Measurements from ENCODE around the gene DOK7.

Gene DOK7

GRCh38 chr4:3467601-3468031, 4.5 kb downstream of the DOK7 start:
- Histone ChIP-seq H3K9me3 (replicated peaks in 1 of 2; ENCODE audit: control insufficient read depth in 2 of 2, insufficient read depth in 1 of 2, low read depth in 1 of 2, low read length in 2 of 2) (peaks cover 6 to 9% of the 10 kb centered on the region in 2 donors), H3K4ac (ENCODE audit: low read length) (no peak overlapping the region), H4K91ac (ENCODE audit: low read depth, low read length, poor library complexity) (no peak overlapping the region), H4K8ac (ENCODE audit: low read depth, low read length) (no peak overlapping the region), H2AFZ (ENCODE audit: low read length) (no peak overlapping the region), H3K18ac (ENCODE audit: low read length) (peak overlapping the region; percentile 7), H2BK12ac (ENCODE audit: low read length) (no peak overlapping the region), H2BK120ac (ENCODE audit: low read depth, low read length) (no peak overlapping the region), H2BK5ac (ENCODE audit: low read length) (no peak overlapping the region), H3K27me3 (ENCODE audit: control insufficient read depth in 3 of 3, insufficient read depth in 3 of 3, low read depth in 1 of 3, low read length in 3 of 3) (peaks cover 0 to 27% (median 19%) of the 10 kb centered on the region in 3 experiments), H2AK5ac (ENCODE audit: low read depth, low read length) (peak overlapping the region; percentile 30), H3K4me3 (ENCODE audit: low read length in 2 of 2) (no peak overlapping the region), H3K23ac (ENCODE audit: low read depth, low read length, poor library complexity) (no peak overlapping the region), H3K14ac (ENCODE audit: low read length) (no peak overlapping the region), H2BK15ac (ENCODE audit: low read length) (no peak overlapping the region), H3K4me1 (ENCODE audit: control insufficient read depth in 2 of 2, insufficient read depth in 1 of 2, low read depth in 1 of 2, low read length in 2 of 2) (peaks cover 12 to 52% of the 10 kb centered on the region in 2 donors), H3K79me1 (ENCODE audit: low read depth, low read length) (peaks cover 6% of the 10 kb centered on the region), H3K4me2 (ENCODE audit: insufficient read depth, low read length, poor library complexity, severe bottlenecking) (no peak overlapping the region), H3K27ac (replicated peaks; ENCODE audit: low read length) (no peak overlapping the region), H3K9ac (ENCODE audit: low read depth, low read length, poor library complexity) (no peak overlapping the region), H3K36me3 (replicated peaks in 1 of 2; ENCODE audit: control insufficient read depth in 2 of 2, insufficient read depth in 2 of 2, low read length in 2 of 2) (peaks cover 0 to 3% of the 10 kb centered on the region in 2 donors)
- no peak for DNase-seq (ENCODE audit: low spot score)
- no CpG with 5 or more reads among the region's 15 CpGs for WGBS, 2 donors (ENCODE audit: extremely low coverage in 2 of 2, insufficient read length in 2 of 2, insufficient replicate concordance in 1 of 2)

GRCh38 chr4:3468154-3468553, 5.0 kb downstream of the DOK7 start:
- peak overlapping the region; percentile 87 for H3K9ac ChIP-seq (ENCODE audit: low read depth, low read length, poor library complexity)
- peaks cover 10 to 54% of the 10 kb centered on the region in 2 donors for H3K4me1 ChIP-seq (ENCODE audit: control insufficient read depth in 2 of 2, insufficient read depth in 1 of 2, low read depth in 1 of 2, low read length in 2 of 2)
- peaks cover 6 to 9% of the 10 kb centered on the region in 2 donors for H3K9me3 ChIP-seq (replicated peaks in 1 of 2; ENCODE audit: control insufficient read depth in 2 of 2, insufficient read depth in 1 of 2, low read depth in 1 of 2, low read length in 2 of 2)
- no peak overlapping the region for H3K4ac ChIP-seq (ENCODE audit: low read length)
- H3K79me1 ChIP-seq (ENCODE audit: low read depth, low read length): peaks cover 6% of the 10 kb centered on the region
- H4K91ac ChIP-seq (ENCODE audit: low read depth, low read length, poor library complexity): peak overlapping the region; percentile 19
- H3K23ac ChIP-seq (ENCODE audit: low read depth, low read length, poor library complexity): peak overlapping the region; percentile 98
- H2BK12ac ChIP-seq (ENCODE audit: low read length): no peak overlapping the region
- DNase-seq (ENCODE audit: low spot score): no peak
- peaks cover 0 to 3% of the 10 kb centered on the region in 2 donors for H3K36me3 ChIP-seq (replicated peaks in 1 of 2; ENCODE audit: control insufficient read depth in 2 of 2, insufficient read depth in 2 of 2, low read length in 2 of 2)
- H2BK15ac ChIP-seq (ENCODE audit: low read length): no peak overlapping the region
- no peak overlapping the region for H2AFZ ChIP-seq (ENCODE audit: low read length)
- no peak overlapping the region for H3K18ac ChIP-seq (ENCODE audit: low read length)
- H3K14ac ChIP-seq (ENCODE audit: low read length): peak overlapping the region; percentile 98
- H2BK120ac ChIP-seq (ENCODE audit: low read depth, low read length): no peak overlapping the region
- H3K27ac ChIP-seq (replicated peaks; ENCODE audit: low read length): no peak overlapping the region
- no CpG with 5 or more reads among the region's 10 CpGs for WGBS, 2 donors (ENCODE audit: extremely low coverage in 2 of 2, insufficient read length in 2 of 2, insufficient replicate concordance in 1 of 2)
- peak overlapping the region; percentile 12 for H2AK5ac ChIP-seq (ENCODE audit: low read depth, low read length)
- peak overlapping the region; percentile 99 for H4K8ac ChIP-seq (ENCODE audit: low read depth, low read length)
- H3K27me3 ChIP-seq (ENCODE audit: control insufficient read depth in 3 of 3, insufficient read depth in 3 of 3, low read depth in 1 of 3, low read length in 3 of 3): peaks cover 0 to 24% (median 18%) of the 10 kb centered on the region in 3 experiments
- peak overlapping the region in 1 of 2 donors; percentile 23 for H3K4me3 ChIP-seq (ENCODE audit: low read length in 2 of 2)
- no peak overlapping the region for H2BK5ac ChIP-seq (ENCODE audit: low read length)
- no peak overlapping the region for H3K4me2 ChIP-seq (ENCODE audit: insufficient read depth, low read length, poor library complexity, severe bottlenecking)

- no peak for DNase-seq (ENCODE audit: low spot score)
- no CpG with 5 or more reads among the region's 11 CpGs for WGBS, 2 donors (ENCODE audit: extremely low coverage in 2 of 2, insufficient read length in 2 of 2, insufficient replicate concordance in 1 of 2)
- H3K27me3 ChIP-seq (ENCODE audit: control insufficient read depth in 3 of 3, insufficient read depth in 3 of 3, low read depth in 1 of 3, low read length in 3 of 3): peaks cover 0 to 21% (median 14%) of the 10 kb centered on the region in 3 experiments
Measured at GRCh38 chr4:3468804-3469203, 5.7 kb downstream of the DOK7 start.

GRCh38 chr4:3469386-3470243, 6.5 kb downstream of the DOK7 start:
- Histone ChIP-seq H2BK15ac (ENCODE audit: low read length) (no peak overlapping the region), H4K8ac (ENCODE audit: low read depth, low read length) (no peak overlapping the region), H2BK5ac (ENCODE audit: low read length) (peak overlapping the region; percentile 48), H3K4me3 (ENCODE audit: low read length in 2 of 2) (no peak overlapping the region), H3K27me3 (ENCODE audit: control insufficient read depth in 3 of 3, insufficient read depth in 3 of 3, low read depth in 1 of 3, low read length in 3 of 3) (peaks cover 0 to 13% (median 8%) of the 10 kb centered on the region in 3 experiments), H2BK120ac (ENCODE audit: low read depth, low read length) (no peak overlapping the region), H3K27ac (replicated peaks; ENCODE audit: low read length) (no peak overlapping the region), H3K9me3 (replicated peaks in 1 of 2; ENCODE audit: control insufficient read depth in 2 of 2, insufficient read depth in 1 of 2, low read depth in 1 of 2, low read length in 2 of 2) (peaks cover 6 to 9% of the 10 kb centered on the region in 2 donors), H3K36me3 (replicated peaks in 1 of 2; ENCODE audit: control insufficient read depth in 2 of 2, insufficient read depth in 2 of 2, low read length in 2 of 2) (peaks cover 0 to 3% of the 10 kb centered on the region in 2 donors), H3K9ac (ENCODE audit: low read depth, low read length, poor library complexity) (peak overlapping the region; percentile 87), H4K91ac (ENCODE audit: low read depth, low read length, poor library complexity) (no peak overlapping the region), H2AFZ (ENCODE audit: low read length) (peak overlapping the region; percentile 74), H3K79me1 (ENCODE audit: low read depth, low read length) (peaks cover 8% of the 10 kb centered on the region), H2BK12ac (ENCODE audit: low read length) (peak overlapping the region; percentile 65), H3K23ac (ENCODE audit: low read depth, low read length, poor library complexity) (no peak overlapping the region), H3K18ac (ENCODE audit: low read length) (peak overlapping the region; percentile 87), H3K4me2 (ENCODE audit: insufficient read depth, low read length, poor library complexity, severe bottlenecking) (no peak overlapping the region), H3K14ac (ENCODE audit: low read length) (no peak overlapping the region), H3K4me1 (ENCODE audit: control insufficient read depth in 2 of 2, insufficient read depth in 1 of 2, low read depth in 1 of 2, low read length in 2 of 2) (peaks cover 10 to 46% of the 10 kb centered on the region in 2 donors), H3K4ac (ENCODE audit: low read length) (no peak overlapping the region), H2AK5ac (ENCODE audit: low read depth, low read length) (peak overlapping the region; percentile 54)
- WGBS, 2 donors (ENCODE audit: extremely low coverage in 2 of 2, insufficient read length in 2 of 2, insufficient replicate concordance in 1 of 2): no CpG with 5 or more reads among the region's 31 CpGs
- no peak for DNase-seq (ENCODE audit: low spot score)

More at GRCh38 chr4:3468804-3469203, 5.7 kb downstream of the DOK7 start:
- Histone ChIP-seq H2AK5ac (ENCODE audit: low read depth, low read length) (peak overlapping the region; percentile 54), H3K9ac (ENCODE audit: low read depth, low read length, poor library complexity) (peak overlapping the region; percentile 87), H3K4me3 (ENCODE audit: low read length in 2 of 2) (peak overlapping the region in 1 of 2 donors; percentile 23), H2BK15ac (ENCODE audit: low read length) (peak overlapping the region; percentile 63), H4K8ac (ENCODE audit: low read depth, low read length) (peak overlapping the region; percentile 99), H3K27ac (replicated peaks; ENCODE audit: low read length) (no peak overlapping the region), H2AFZ (ENCODE audit: low read length) (no peak overlapping the region), H3K18ac (ENCODE audit: low read length) (peak overlapping the region; percentile 20), H3K4ac (ENCODE audit: low read length) (no peak overlapping the region), H2BK12ac (ENCODE audit: low read length) (peak overlapping the region; percentile 73), H2BK120ac (ENCODE audit: low read depth, low read length) (no peak overlapping the region), H3K4me1 (ENCODE audit: control insufficient read depth in 2 of 2, insufficient read depth in 1 of 2, low read depth in 1 of 2, low read length in 2 of 2) (peaks cover 10 to 53% of the 10 kb centered on the region in 2 donors), H3K14ac (ENCODE audit: low read length) (peak overlapping the region; percentile 98), H3K79me1 (ENCODE audit: low read depth, low read length) (peaks cover 8% of the 10 kb centered on the region), H3K23ac (ENCODE audit: low read depth, low read length, poor library complexity) (peak overlapping the region; percentile 98), H3K4me2 (ENCODE audit: insufficient read depth, low read length, poor library complexity, severe bottlenecking) (no peak overlapping the region), H2BK5ac (ENCODE audit: low read length) (peak overlapping the region; percentile 48), H4K91ac (ENCODE audit: low read depth, low read length, poor library complexity) (peak overlapping the region; percentile 19), H3K36me3 (replicated peaks in 1 of 2; ENCODE audit: control insufficient read depth in 2 of 2, insufficient read depth in 2 of 2, low read length in 2 of 2) (peaks cover 0 to 3% of the 10 kb centered on the region in 2 donors), H3K9me3 (replicated peaks in 1 of 2; ENCODE audit: control insufficient read depth in 2 of 2, insufficient read depth in 1 of 2, low read depth in 1 of 2, low read length in 2 of 2) (peaks cover 6 to 9% of the 10 kb centered on the region in 2 donors)
